Tibial nerve (tissue), 4 donors: ENCODE results near the gene TOMM6. TPM values are rescaled to one million over a fixed set of nuclear protein-coding genes. Genes with fewer than 3 reads are reported as not detected.

ENCODE experiments used
- DNase-seq, 2 donors: peaks; one replicate each; pipeline ENCODE4 v3.0.0-alpha.2; 2019; ENCODE audit warnings: low spot score in 2 of 2
- H3K27ac ChIP-seq, 4 donors: fragments of 200-600 bp; sonication (generic) in 3 of 4; one replicate each; pipeline ENCODE4 v1.5.1; 2017 to 2019; ENCODE audit warnings: mild to moderate bottlenecking in 1 of 4
- H3K27me3 ChIP-seq, 2 donors: fragments of 200-600 bp; sonication (generic) in 1 of 2; one replicate each; pipeline versions ENCODE4 v1.5.1 to v1.6.0; 2017 to 2019
- H3K36me3 ChIP-seq, 3 donors: fragments of 200-600 bp; sonication (generic); one replicate each; pipeline ENCODE4 v1.5.1; 2018 to 2019
- H3K4me1 ChIP-seq, 4 donors: fragments of 200-600 bp; sonication (generic) in 3 of 4; one replicate each; pipeline ENCODE4 v1.5.1; 2017 to 2019
- H3K4me3 ChIP-seq, 4 donors: fragments of 200-600 bp; sonication (generic) in 3 of 4; one replicate each; pipeline ENCODE4 v1.5.1; 2017 to 2019; ENCODE audit warnings: mild to moderate bottlenecking in 1 of 4, moderate library complexity in 1 of 4
- H3K9me3 ChIP-seq, 4 donors: fragments of 200-600 bp; sonication (generic) in 3 of 4; one replicate each; pipeline ENCODE4 v1.5.1; 2017 to 2019
- EP300 ChIP-seq, 2 donors: sonication (generic); formaldehyde crosslinking; IDR thresholded peaks; one replicate each; pipeline ENCODE4 v1.6.1; 2017; ENCODE audit warnings: antibody characterized with exemption in 2 of 2, mild to moderate bottlenecking in 1 of 2
- POLR2A ChIP-seq, 2 donors: fragments of 450-650 bp; IDR thresholded peaks; one replicate each; pipeline ENCODE4 v1.6.1; 2017; ENCODE audit warnings: antibody characterized with exemption in 2 of 2, mild to moderate bottlenecking in 2 of 2, moderate library complexity in 2 of 2
- WGBS, 2 donors: methylation state at CpG; one replicate each; pipeline ENCODE4 v1.1.5; 2018; 5-methylcytosine and 5-hydroxymethylcytosine counted together
- total RNA-seq, 4 donors: library from RNA; depleted of rRNA; stranded (reverse); fragments of >200 nt; gene quantifications; one replicate each; pipeline ENCODE4 v1.1.0, GENCODE V29; 2016
- TF ChIP-seq, protein P1 (sequence below), 5 experiments: fragments of 200-600 bp in 3 of 5; fragments of 450-650 bp in 2 of 5; sonication (generic) in 3 of 5; IDR thresholded peaks; one replicate each; pipeline ENCODE4 v1.5.1; 2016 to 2019; ENCODE audit warnings: antibody characterized with exemption in 5 of 5, mild to moderate bottlenecking in 3 of 5, moderate library complexity in 2 of 5

TOMM6 gene
- total RNA-seq, 4 donors from 2014 or later, result 76.1 to 121 (median 99.8) TPM

DNA sequence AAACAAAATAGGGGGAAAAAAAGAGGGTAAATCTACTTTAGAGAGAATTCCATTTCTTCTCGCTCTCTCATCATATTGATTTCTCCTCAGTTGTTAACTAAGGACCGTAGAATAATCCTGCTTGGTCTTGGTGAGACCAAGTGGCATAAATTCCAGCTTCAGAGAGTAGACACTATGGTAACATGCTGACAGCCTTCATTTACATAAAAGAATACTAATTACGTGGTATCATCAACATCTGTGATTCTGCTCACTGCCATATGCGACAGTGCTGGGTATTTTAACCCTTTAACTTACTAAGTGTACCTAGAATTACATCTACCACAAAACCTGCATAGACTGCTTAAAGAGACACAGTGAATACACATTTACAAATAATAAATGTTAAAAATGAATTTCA, 27.1 kb downstream of the TOMM6 start:
- TF ChIP-seq POLR2A (IDR thresholded peaks at IDR 0.05) (no peak), EP300 (IDR thresholded peaks at IDR 0.05) (no peak)
- TF ChIP-seq, protein P1, sequence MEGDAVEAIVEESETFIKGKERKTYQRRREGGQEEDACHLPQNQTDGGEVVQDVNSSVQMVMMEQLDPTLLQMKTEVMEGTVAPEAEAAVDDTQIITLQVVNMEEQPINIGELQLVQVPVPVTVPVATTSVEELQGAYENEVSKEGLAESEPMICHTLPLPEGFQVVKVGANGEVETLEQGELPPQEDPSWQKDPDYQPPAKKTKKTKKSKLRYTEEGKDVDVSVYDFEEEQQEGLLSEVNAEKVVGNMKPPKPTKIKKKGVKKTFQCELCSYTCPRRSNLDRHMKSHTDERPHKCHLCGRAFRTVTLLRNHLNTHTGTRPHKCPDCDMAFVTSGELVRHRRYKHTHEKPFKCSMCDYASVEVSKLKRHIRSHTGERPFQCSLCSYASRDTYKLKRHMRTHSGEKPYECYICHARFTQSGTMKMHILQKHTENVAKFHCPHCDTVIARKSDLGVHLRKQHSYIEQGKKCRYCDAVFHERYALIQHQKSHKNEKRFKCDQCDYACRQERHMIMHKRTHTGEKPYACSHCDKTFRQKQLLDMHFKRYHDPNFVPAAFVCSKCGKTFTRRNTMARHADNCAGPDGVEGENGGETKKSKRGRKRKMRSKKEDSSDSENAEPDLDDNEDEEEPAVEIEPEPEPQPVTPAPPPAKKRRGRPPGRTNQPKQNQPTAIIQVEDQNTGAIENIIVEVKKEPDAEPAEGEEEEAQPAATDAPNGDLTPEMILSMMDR (IDR thresholded peaks at IDR 0.05), result no peak
- no peak for DNase-seq
- Histone ChIP-seq H3K27me3 (no peaks in the 10 kb centered on the region), H3K36me3 (no peaks in the 10 kb centered on the region), H3K27ac (no peak overlapping the region), H3K9me3 (no peaks in the 10 kb centered on the region), H3K4me1 (no peaks in the 10 kb centered on the region), H3K4me3 (no peak overlapping the region)
- 70 to 74% methylated on average over 4 of the region's 4 CpGs for WGBS, 2 donors

DNA sequence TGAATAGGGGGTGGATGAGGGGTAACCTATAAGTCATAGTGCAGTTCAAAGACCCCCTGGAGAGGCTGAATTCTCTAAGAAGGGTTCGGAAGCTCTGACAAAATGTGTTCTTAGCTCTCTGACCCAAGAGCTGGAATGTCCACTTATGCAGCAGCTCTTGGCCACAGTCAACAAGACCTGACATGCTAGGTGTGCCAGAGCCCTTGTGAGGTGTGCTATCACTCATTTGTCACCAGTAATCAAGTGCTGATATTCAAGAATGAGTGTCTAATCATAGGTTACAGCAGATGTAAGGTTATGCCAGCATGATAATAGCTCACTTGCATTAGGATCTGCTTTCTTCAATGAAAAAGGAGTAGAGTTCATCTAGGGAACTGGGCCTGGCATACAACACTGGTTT, 28.1 kb downstream of the TOMM6 start:
- H3K4me1 ChIP-seq, result no peaks in the 10 kb centered on the region
- TF ChIP-seq POLR2A (IDR thresholded peaks at IDR 0.05) (no peak), EP300 (IDR thresholded peaks at IDR 0.05) (no peak)
- TF ChIP-seq, protein P1 (IDR thresholded peaks at IDR 0.05), result no peak
- 92 to 95% methylated on average over 1 of the region's 1 CpG for WGBS, 2 donors
- no peak overlapping the region for H3K27ac ChIP-seq
- DNase-seq, result no peak
- H3K27me3 ChIP-seq, result no peaks in the 10 kb centered on the region
- H3K36me3 ChIP-seq, result no peaks in the 10 kb centered on the region
- no peaks in the 10 kb centered on the region for H3K9me3 ChIP-seq
- no peak overlapping the region for H3K4me3 ChIP-seq

DNA sequence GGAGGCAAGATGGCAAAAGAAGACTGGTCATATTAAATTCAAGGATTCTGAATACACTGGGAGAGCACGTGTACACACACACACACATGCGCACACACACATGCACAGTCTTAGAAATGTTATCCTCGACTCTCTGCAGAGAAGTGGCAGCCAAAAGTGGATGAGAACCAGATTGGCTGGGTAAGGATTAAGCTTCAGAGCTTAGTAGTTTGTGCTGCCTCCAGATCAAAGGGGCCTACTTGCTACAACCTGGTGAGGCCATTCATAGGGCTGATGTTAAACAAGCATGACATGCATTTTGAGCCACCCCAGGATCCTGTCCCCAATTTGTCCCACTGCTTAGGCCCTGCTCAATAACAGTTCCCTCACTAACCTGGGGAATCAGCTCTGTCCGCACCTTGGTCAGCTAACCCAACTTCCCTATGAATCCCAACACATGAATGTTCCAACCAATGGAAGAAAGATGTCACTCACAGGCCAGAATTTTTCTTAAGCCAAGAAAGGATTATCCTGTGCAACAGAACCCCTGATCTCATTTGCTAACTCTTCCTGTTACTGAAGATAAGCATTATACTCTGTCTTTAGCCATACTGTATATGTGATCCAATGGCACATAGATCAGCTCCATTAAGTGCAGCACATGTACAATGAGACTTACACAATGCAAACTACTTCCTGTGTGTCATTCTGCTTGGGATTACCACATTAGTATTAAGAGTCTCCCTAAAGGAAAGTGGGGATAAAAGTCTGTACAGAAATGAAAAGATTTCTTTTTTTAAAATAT, 31.0 kb downstream of the TOMM6 start:
- H3K27me3 ChIP-seq, result no peaks in the 10 kb centered on the region
- H3K36me3 ChIP-seq, result no peaks in the 10 kb centered on the region
- DNase-seq, result no peak
- H3K27ac ChIP-seq, result no peak overlapping the region
- TF ChIP-seq, protein P1 (IDR thresholded peaks at IDR 0.05), result no peak
- TF ChIP-seq POLR2A (IDR thresholded peaks at IDR 0.05), result no peak
- no peak for TF ChIP-seq EP300 (IDR thresholded peaks at IDR 0.05)
- no peaks in the 10 kb centered on the region for H3K4me1 ChIP-seq
- WGBS, 2 donors, result 80 to 83% methylated on average over 4 of the region's 4 CpGs
- H3K9me3 ChIP-seq, result no peaks in the 10 kb centered on the region
- no peak overlapping the region for H3K4me3 ChIP-seq

DNA sequence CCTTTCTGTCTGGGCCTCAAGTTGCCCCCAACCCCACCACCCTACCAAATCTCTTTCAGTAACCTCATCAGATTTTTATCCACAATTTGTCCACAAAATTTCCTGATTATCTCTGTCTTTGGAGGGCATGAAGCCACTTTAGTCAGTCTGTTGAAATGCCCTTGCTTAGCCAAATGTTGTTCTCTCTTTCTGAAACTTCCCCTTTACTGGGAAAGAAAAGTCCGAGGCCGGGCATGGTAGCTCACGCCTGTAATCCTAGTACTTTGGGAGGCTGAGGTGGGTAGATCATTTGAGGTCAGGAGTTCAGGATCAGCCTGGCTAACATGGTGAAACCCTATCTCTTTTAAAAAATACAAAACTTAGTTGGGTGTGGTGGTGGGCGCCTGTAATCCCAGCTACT, 33.8 kb downstream of the TOMM6 start:
- no peaks in the 10 kb centered on the region for H3K4me1 ChIP-seq
- H3K4me3 ChIP-seq, result no peak overlapping the region
- DNase-seq, result no peak
- H3K27ac ChIP-seq, result no peak overlapping the region
- WGBS, 2 donors, result 88 to 91% methylated on average over 4 of the region's 4 CpGs
- H3K27me3 ChIP-seq, result no peaks in the 10 kb centered on the region
- TF ChIP-seq EP300 (IDR thresholded peaks at IDR 0.05) (no peak), POLR2A (IDR thresholded peaks at IDR 0.05) (no peak)
- TF ChIP-seq, protein P1 (IDR thresholded peaks at IDR 0.05), result no peak
- H3K36me3 ChIP-seq, result no peaks in the 10 kb centered on the region
- no peaks in the 10 kb centered on the region for H3K9me3 ChIP-seq

DNA sequence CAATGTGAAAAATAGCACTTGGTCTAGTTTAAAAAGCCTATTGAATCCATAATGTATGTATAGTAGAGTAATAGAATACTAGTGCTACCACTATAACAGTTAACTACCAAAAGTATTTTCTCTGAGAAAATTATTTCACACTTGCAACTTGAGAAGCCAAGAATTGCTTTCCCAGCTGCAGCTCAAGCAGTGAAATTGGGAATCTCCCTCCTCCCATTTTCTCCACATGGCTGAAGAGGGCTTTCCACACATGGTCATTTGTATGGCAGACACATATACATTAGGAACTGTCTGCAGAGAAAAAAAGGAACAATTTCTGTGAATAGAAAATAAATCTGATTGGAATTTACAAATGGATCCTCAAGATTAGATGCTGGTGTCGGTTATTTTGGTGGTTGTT, 34.5 kb downstream of the TOMM6 start:
- Histone ChIP-seq H3K27me3 (no peaks in the 10 kb centered on the region), H3K4me3 (no peak overlapping the region), H3K4me1 (no peaks in the 10 kb centered on the region), H3K36me3 (no peaks in the 10 kb centered on the region), H3K9me3 (no peaks in the 10 kb centered on the region), H3K27ac (no peak overlapping the region)
- no peak for DNase-seq
- WGBS, 2 donors, result 90 to 97% methylated on average over 1 of the region's 1 CpG
- TF ChIP-seq, protein P1 (IDR thresholded peaks at IDR 0.05), result no peak
- TF ChIP-seq POLR2A (IDR thresholded peaks at IDR 0.05), result no peak
- TF ChIP-seq EP300 (IDR thresholded peaks at IDR 0.05), result no peak
